H9 (cell line): Measurements from ENCODE around the gene OR10W1. TPM values are rescaled to one million over a fixed set of nuclear protein-coding genes. Genes with fewer than 3 reads are reported as not detected.

Experiments used
- DNase-seq: peaks from one replicate; pipeline ENCODE4 v3.0.0-alpha.2; 2017
- H2AFZ ChIP-seq: one replicate; pipeline ENCODE4 v1.6.1; 2013; ENCODE audit warnings: mild to moderate bottlenecking, low read length, control low read depth, moderate library complexity
- H2AK5ac ChIP-seq: 2 replicates; pipeline ENCODE4 v1.6.1; 2013; ENCODE audit warnings: low read length, control low read depth, mixed read lengths; ENCODE audit not compliant: insufficient read length
- H2BK120ac ChIP-seq: one replicate; pipeline ENCODE4 v1.6.1; 2013; ENCODE audit warnings: low read depth, mild to moderate bottlenecking, low read length, control low read depth, inconsistent platforms; ENCODE audit not compliant: poor library complexity, severe bottlenecking
- H2BK12ac ChIP-seq: 2 replicates; pipeline ENCODE4 v1.6.1; 2013; ENCODE audit warnings: low read length, control low read depth, mixed read lengths, low read depth; ENCODE audit not compliant: insufficient read length
- H2BK15ac ChIP-seq: 2 replicates; pipeline ENCODE4 v1.6.1; 2013; ENCODE audit warnings: low read depth, low read length, control low read depth
- H2BK20ac ChIP-seq: one replicate; pipeline ENCODE4 v1.6.1; 2013; ENCODE audit warnings: low read depth, mild to moderate bottlenecking, low read length, control low read depth, inconsistent platforms; ENCODE audit not compliant: poor library complexity, severe bottlenecking
- H2BK5ac ChIP-seq: 2 replicates; pipeline ENCODE4 v1.6.1; 2013; ENCODE audit warnings: low read length, control low read depth, mixed read lengths; ENCODE audit not compliant: insufficient read length
- H3K14ac ChIP-seq: 2 replicates; pipeline ENCODE4 v1.6.1; 2013; ENCODE audit warnings: low read length, control low read depth; ENCODE audit not compliant: insufficient read depth
- H3K18ac ChIP-seq: 2 replicates; pipeline ENCODE4 v1.6.1; 2013; ENCODE audit warnings: low read depth, mild to moderate bottlenecking, mixed read lengths, low read length, control low read depth; ENCODE audit not compliant: insufficient read length
- H3K23ac ChIP-seq: 2 replicates; pipeline ENCODE4 v1.6.1; 2013; ENCODE audit warnings: low read length, control low read depth, mixed read lengths, low read depth; ENCODE audit not compliant: insufficient read length
- H3K23me2 ChIP-seq: 2 replicates; pipeline ENCODE4 v1.6.1; 2013; ENCODE audit warnings: low read depth, mild to moderate bottlenecking, mixed read lengths, low read length, control low read depth; ENCODE audit not compliant: insufficient read length, poor library complexity, severe bottlenecking
- H3K27ac ChIP-seq: 2 replicates; pipeline ENCODE4 v1.5.1; 2013; ENCODE audit warnings: low read length, control low read depth, mixed read lengths, low read depth; ENCODE audit not compliant: insufficient read length
- H3K27me3 ChIP-seq: 2 replicates; pipeline ENCODE4 v1.6.1; 2013; ENCODE audit warnings: low read length, control low read depth, inconsistent platforms; ENCODE audit not compliant: insufficient read depth
- H3K4ac ChIP-seq: 2 replicates; pipeline ENCODE4 v1.6.1; 2013; ENCODE audit warnings: low read depth, mild to moderate bottlenecking, control low read depth, inconsistent platforms, low read length, moderate library complexity
- H3K4me1 ChIP-seq: 2 replicates; pipeline ENCODE4 v1.6.1; 2013; ENCODE audit warnings: low read length, control low read depth, inconsistent platforms; ENCODE audit not compliant: insufficient read depth
- H3K4me2 ChIP-seq: 2 replicates; pipeline ENCODE4 v1.6.1; 2013; ENCODE audit warnings: low read length, control low read depth, mixed read lengths; ENCODE audit not compliant: insufficient read length, insufficient read depth
- H3K56ac ChIP-seq: 2 replicates; pipeline ENCODE4 v1.6.1; 2013; ENCODE audit warnings: low read depth, mild to moderate bottlenecking, mixed read lengths, low read length, control low read depth; ENCODE audit not compliant: insufficient read length
- H3K79me1 ChIP-seq: 2 replicates; pipeline ENCODE4 v1.6.1; 2013; ENCODE audit warnings: low read depth, mild to moderate bottlenecking, moderate library complexity, low read length, control low read depth, inconsistent platforms; ENCODE audit not compliant: insufficient read depth, poor library complexity, severe bottlenecking
- H3K79me2 ChIP-seq: 2 replicates; pipeline ENCODE4 v1.6.1; 2013; ENCODE audit warnings: low read length, control low read depth, inconsistent platforms; ENCODE audit not compliant: insufficient read depth
- H3K9ac ChIP-seq: 2 replicates; pipeline ENCODE4 v1.6.1; 2013; ENCODE audit warnings: low read length, control low read depth, mixed read lengths; ENCODE audit not compliant: insufficient read length; ENCODE audit errors: extremely low read depth
- H3K9me3 ChIP-seq: one replicate; pipeline ENCODE4 v1.6.1; 2013; ENCODE audit warnings: low read depth, low read length, inconsistent platforms; ENCODE audit not compliant: control insufficient read depth
- H3T11ph ChIP-seq: one replicate; pipeline ENCODE4 v1.6.1; 2013; ENCODE audit warnings: mild to moderate bottlenecking, low read length, control low read depth, inconsistent platforms
- H4K20me1 ChIP-seq: one replicate; pipeline ENCODE4 v1.6.1; 2013; ENCODE audit not compliant: control insufficient read depth, insufficient read length, insufficient read depth
- H4K5ac ChIP-seq: 2 replicates; pipeline ENCODE4 v1.6.1; 2013; ENCODE audit warnings: low read depth, mild to moderate bottlenecking, mixed read lengths, low read length, control low read depth; ENCODE audit not compliant: insufficient read length
- H4K8ac ChIP-seq: replicated peaks from 2 replicates; pipeline ENCODE4 v1.6.1; 2013; ENCODE audit warnings: low read length, control low read depth, mixed read lengths, low read depth; ENCODE audit not compliant: insufficient read length
- H4K91ac ChIP-seq: 2 replicates; pipeline ENCODE4 v1.6.1; 2013; ENCODE audit warnings: low read depth, mild to moderate bottlenecking, moderate library complexity, mixed read lengths, low read length, control low read depth; ENCODE audit not compliant: insufficient read length
- H3K27ac Mint-ChIP-seq, 3 experiments: 2 replicates in 2 of 3; 3 replicates in 1 of 3; pipeline ENCODE4 v1.8.0; 2020 to 2021; ENCODE audit warnings: mixed read lengths in 3 of 3, mild to moderate bottlenecking in 1 of 3, moderate library complexity in 1 of 3
- H3K27me3 Mint-ChIP-seq: 2 replicates; pipeline ENCODE4 v1.8.0; 2021; ENCODE audit warnings: low read depth, mild to moderate bottlenecking, moderate library complexity, mixed read lengths
- H3K36me3 Mint-ChIP-seq, 3 experiments: 2 replicates in 2 of 3; 3 replicates in 1 of 3; pipeline ENCODE4 v1.8.0; 2020 to 2021; ENCODE audit warnings: low read depth in 3 of 3, mixed read lengths in 3 of 3; ENCODE audit not compliant: insufficient read depth in 1 of 3
- H3K4me1 Mint-ChIP-seq, 2 experiments: 2 replicates each; pipeline ENCODE4 v1.8.0; 2020; ENCODE audit warnings: mixed read lengths in 2 of 2
- H3K4me3 Mint-ChIP-seq, 2 experiments: 2 replicates in 1 of 2; 3 replicates in 1 of 2; pipeline ENCODE4 v1.8.0; 2020 to 2021; ENCODE audit warnings: mild to moderate bottlenecking in 2 of 2, mixed read lengths in 2 of 2, moderate library complexity in 1 of 2
- H3K9me3 Mint-ChIP-seq, 2 experiments: 2 replicates in 1 of 2; 3 replicates in 1 of 2; pipeline ENCODE4 v1.8.0; 2020; ENCODE audit warnings: mild to moderate bottlenecking in 2 of 2, mixed read lengths in 2 of 2, moderate library complexity in 1 of 2
- WGBS: extraction: QIAGEN DNeasy Blood & Tissue Kit; methylation state at CpG from one replicate; pipeline ENCODE4 v1.1.7; 2013; ENCODE audit warnings: missing lambda C conversion rate, low lambda C conversion rate, mixed read lengths; ENCODE audit not compliant: insufficient read length; ENCODE audit errors: extremely low coverage; 5-methylcytosine and 5-hydroxymethylcytosine counted together
- total RNA-seq: library from RNA; stranded (reverse); gene quantifications from 2 replicates; pipeline ENCODE4 v1.2.1, GENCODE V29; 2021
- TF ChIP-seq, protein P1 (sequence below): fragments of 200-600 bp; sonication (generic); conservative IDR thresholded peaks from 3 replicates; pipeline ENCODE4 v1.8.0; 2021; ENCODE audit warnings: antibody characterized with exemption, mild to moderate bottlenecking

OR10W1 gene
- total RNA-seq, 1 experiment from 2014 or later, result not detected

- Histone ChIP-seq H2AFZ (no peak overlapping the region), H3K27me3 (no peaks in the 10 kb centered on the region), H2AK5ac (no peak overlapping the region), H3K9ac (no peak overlapping the region), H4K91ac (no peak overlapping the region), H3K23ac (no peak overlapping the region), H3K56ac (no peak overlapping the region), H2BK5ac (no peak overlapping the region), H3K18ac (no peak overlapping the region), H3K79me1 (no peaks in the 10 kb centered on the region), H3K9me3 (no peaks in the 10 kb centered on the region), H3K4me1 (no peaks in the 10 kb centered on the region), H4K8ac (no peak overlapping the region), H3K79me2 (no peaks in the 10 kb centered on the region), H2BK15ac (no peak overlapping the region), H2BK20ac (no peak overlapping the region), H3K4me2 (no peak overlapping the region), H3T11ph (no peak overlapping the region), H3K27ac (no peak overlapping the region), H2BK120ac (no peak overlapping the region), H3K14ac (no peak overlapping the region), H4K5ac (no peak overlapping the region), H2BK12ac (no peak overlapping the region), H3K4ac (no peak overlapping the region), H4K20me1 (no peaks in the 10 kb centered on the region), H3K23me2 (no peaks in the 10 kb centered on the region)
- no CpG with 5 or more reads among the region's 2 CpGs for WGBS
- H3K4me3 Mint-ChIP-seq, result no peak overlapping the region
- no peak for DNase-seq
- no peaks in the 10 kb centered on the region for H3K4me1 Mint-ChIP-seq
- no peak overlapping the region for H3K27ac Mint-ChIP-seq
- H3K27me3 Mint-ChIP-seq, result no peaks in the 10 kb centered on the region; the same call in 1 of the 2 replicates
- H3K36me3 Mint-ChIP-seq, result peaks cover 0 to 3% (median 0%) of the 10 kb centered on the region in 3 experiments; a peak in 1 of 7 replicates
- TF ChIP-seq, protein P1, sequence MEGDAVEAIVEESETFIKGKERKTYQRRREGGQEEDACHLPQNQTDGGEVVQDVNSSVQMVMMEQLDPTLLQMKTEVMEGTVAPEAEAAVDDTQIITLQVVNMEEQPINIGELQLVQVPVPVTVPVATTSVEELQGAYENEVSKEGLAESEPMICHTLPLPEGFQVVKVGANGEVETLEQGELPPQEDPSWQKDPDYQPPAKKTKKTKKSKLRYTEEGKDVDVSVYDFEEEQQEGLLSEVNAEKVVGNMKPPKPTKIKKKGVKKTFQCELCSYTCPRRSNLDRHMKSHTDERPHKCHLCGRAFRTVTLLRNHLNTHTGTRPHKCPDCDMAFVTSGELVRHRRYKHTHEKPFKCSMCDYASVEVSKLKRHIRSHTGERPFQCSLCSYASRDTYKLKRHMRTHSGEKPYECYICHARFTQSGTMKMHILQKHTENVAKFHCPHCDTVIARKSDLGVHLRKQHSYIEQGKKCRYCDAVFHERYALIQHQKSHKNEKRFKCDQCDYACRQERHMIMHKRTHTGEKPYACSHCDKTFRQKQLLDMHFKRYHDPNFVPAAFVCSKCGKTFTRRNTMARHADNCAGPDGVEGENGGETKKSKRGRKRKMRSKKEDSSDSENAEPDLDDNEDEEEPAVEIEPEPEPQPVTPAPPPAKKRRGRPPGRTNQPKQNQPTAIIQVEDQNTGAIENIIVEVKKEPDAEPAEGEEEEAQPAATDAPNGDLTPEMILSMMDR, result no peak
- peaks cover 5 to 35% of the 10 kb centered on the region in 2 experiments; a peak in 4 of 5 replicates for H3K9me3 Mint-ChIP-seq
These were observed 8.1 kb downstream of the OR10W1 start for GRCh38 chr11:58259983-58260382.
